Lung (tissue), 12 donors: ENCODE data around the gene RAB4B. TPM values are rescaled to one million over a fixed set of nuclear protein-coding genes. Genes with fewer than 3 reads are reported as not detected.
"Not testable (repeated sequence)": the region's sequence is repeated elsewhere in the genome, so short reads cannot be mapped to it uniquely, and the experiment has no call there.

Experiments
- ATAC-seq: fragments of 200-7000 bp; cut with Tn5 transposase; one replicate; pipeline ENCODE4 v1.9.1; 2020; ENCODE audit warnings: moderate number of reproducible peaks; ENCODE audit not compliant: insufficient read depth, low FRiP score
- DNase-seq, 3 donors: peaks; one replicate each; pipeline ENCODE4 v3.0.0-alpha.2; 2013 to 2017
- H3K27ac ChIP-seq, 2 donors: one replicate each; pipeline ENCODE4 v1.5.1; 2013; ENCODE audit warnings: mild to moderate bottlenecking in 2 of 2, moderate library complexity in 2 of 2, control low read depth in 1 of 2, inconsistent platforms in 1 of 2, low read depth in 1 of 2, low read length in 1 of 2
- H3K27me3 ChIP-seq, 3 donors: one replicate each; pipeline ENCODE4 v1.5.1; 2013; ENCODE audit warnings: low read length in 2 of 3; ENCODE audit not compliant: control insufficient read depth in 3 of 3, insufficient read depth in 3 of 3
- H3K36me3 ChIP-seq, 4 donors: one replicate each; pipeline ENCODE4 v1.5.1; 2013; ENCODE audit warnings: low read length in 4 of 4, mild to moderate bottlenecking in 1 of 4, moderate library complexity in 1 of 4; ENCODE audit not compliant: control insufficient read depth in 4 of 4, insufficient read depth in 4 of 4
- H3K4me1 ChIP-seq, 5 donors: one replicate each; pipeline ENCODE4 v1.5.1; 2013; ENCODE audit warnings: low read length in 5 of 5, mild to moderate bottlenecking in 2 of 5, moderate library complexity in 1 of 5; ENCODE audit not compliant: control insufficient read depth in 5 of 5, insufficient read depth in 5 of 5
- H3K4me3 ChIP-seq: one replicate; pipeline ENCODE4 v1.5.1; 2013; ENCODE audit warnings: mild to moderate bottlenecking, control low read depth, moderate library complexity
- H3K9ac ChIP-seq, 2 donors: one replicate each; pipeline ENCODE4 v1.5.1; 2013; ENCODE audit warnings: low read length in 2 of 2, control low read depth in 1 of 2; ENCODE audit not compliant: insufficient read depth in 1 of 2
- H3K9me3 ChIP-seq, 4 donors: one replicate each; pipeline ENCODE4 v1.5.1; 2013; ENCODE audit warnings: low read length in 3 of 4, mild to moderate bottlenecking in 1 of 4, moderate library complexity in 1 of 4; ENCODE audit not compliant: control insufficient read depth in 4 of 4, insufficient read depth in 3 of 4
- WGBS, 2 donors: extraction: QIAGEN DNeasy Blood & Tissue Kit; methylation state at CpG; one replicate each; pipeline ENCODE4 v1.1.7; 2013; 5-methylcytosine and 5-hydroxymethylcytosine counted together
- polyA plus RNA-seq, 2 donors: library from polyadenylated mRNA; stranded (reverse); fragments of 200-250 nt; gene quantifications; one replicate each; pipeline ENCODE4 v1.2.1, GENCODE V29; 2013
- total RNA-seq, 2 donors: library from RNA; depleted of rRNA in 1 of 2; stranded (reverse); fragments of >200 nt in 1 of 2; gene quantifications; one replicate each; pipeline ENCODE4 v1.2.1, GENCODE V29; 2014 to 2021
- TF ChIP-seq, protein P1 (sequence below): IDR thresholded peaks from 2 replicates; pipeline ENCODE4 v1.5.1; 2012; ENCODE audit warnings: mild to moderate bottlenecking; ENCODE audit errors: control extremely low read depth, extremely low read depth
- donor health status: control.
- donor health status: control.
- donor health status: Bipolar disorder and iron deficiency.
- donor health status: healthy.
- donor health status: DM: yes; HTN: yes; CAD: no.

Gene RAB4B
- total and polyA plus RNA-seq, 4 donors, result 11.5 to 90.9 (median 75.8) TPM

DNA sequence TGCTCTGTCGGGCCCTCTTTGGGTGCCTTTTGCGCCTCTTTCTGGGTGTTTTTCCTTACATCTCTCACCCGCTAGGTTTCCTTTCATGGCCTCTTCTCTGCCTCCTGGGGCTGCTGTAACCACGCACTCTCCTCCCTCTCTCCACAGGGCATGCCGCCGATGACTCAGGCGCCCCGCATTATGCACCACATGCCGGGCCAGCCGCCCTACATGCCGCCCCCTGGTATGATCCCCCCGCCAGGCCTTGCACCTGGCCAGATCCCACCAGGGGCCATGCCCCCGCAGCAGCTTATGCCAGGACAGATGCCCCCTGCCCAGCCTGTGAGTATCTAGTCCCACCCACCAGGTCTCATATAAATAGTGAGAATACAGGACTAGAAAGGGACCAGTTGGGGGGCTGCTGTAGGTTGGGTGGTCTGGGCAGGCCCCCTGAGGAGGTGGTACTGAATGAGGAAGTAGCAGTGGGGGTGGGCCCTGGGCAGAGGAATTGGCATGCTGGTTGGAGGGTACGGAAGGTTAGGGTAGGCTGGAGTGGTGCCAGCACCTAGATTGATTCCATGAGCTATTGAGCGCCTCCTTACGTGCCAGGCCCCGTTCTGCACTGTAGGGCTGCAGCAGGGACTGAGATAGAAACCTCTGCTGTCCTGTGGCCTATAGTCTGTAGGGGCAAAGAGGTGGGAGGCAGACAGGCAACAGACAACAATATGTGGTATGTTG is 15.1 kb upstream of the RAB4B start:
- H3K4me3 ChIP-seq, result no peak overlapping the region
- H3K9ac ChIP-seq, result no peak overlapping the region
- H3K27me3 ChIP-seq, result no peaks in the 10 kb centered on the region
- no peaks in the 10 kb centered on the region for H3K9me3 ChIP-seq
- TF ChIP-seq, protein P1, sequence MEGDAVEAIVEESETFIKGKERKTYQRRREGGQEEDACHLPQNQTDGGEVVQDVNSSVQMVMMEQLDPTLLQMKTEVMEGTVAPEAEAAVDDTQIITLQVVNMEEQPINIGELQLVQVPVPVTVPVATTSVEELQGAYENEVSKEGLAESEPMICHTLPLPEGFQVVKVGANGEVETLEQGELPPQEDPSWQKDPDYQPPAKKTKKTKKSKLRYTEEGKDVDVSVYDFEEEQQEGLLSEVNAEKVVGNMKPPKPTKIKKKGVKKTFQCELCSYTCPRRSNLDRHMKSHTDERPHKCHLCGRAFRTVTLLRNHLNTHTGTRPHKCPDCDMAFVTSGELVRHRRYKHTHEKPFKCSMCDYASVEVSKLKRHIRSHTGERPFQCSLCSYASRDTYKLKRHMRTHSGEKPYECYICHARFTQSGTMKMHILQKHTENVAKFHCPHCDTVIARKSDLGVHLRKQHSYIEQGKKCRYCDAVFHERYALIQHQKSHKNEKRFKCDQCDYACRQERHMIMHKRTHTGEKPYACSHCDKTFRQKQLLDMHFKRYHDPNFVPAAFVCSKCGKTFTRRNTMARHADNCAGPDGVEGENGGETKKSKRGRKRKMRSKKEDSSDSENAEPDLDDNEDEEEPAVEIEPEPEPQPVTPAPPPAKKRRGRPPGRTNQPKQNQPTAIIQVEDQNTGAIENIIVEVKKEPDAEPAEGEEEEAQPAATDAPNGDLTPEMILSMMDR, result no peak
- no peaks in the 10 kb centered on the region for H3K4me1 ChIP-seq
- no peak overlapping the region for H3K27ac ChIP-seq
- ATAC-seq, result no peak
- WGBS, 2 donors, result 91 to 92% methylated on average over 17 of the region's 17 CpGs
- peaks cover 51 to 71% (median 56%) of the 10 kb centered on the region in 4 donors for H3K36me3 ChIP-seq
- no peak for DNase-seq

DNA sequence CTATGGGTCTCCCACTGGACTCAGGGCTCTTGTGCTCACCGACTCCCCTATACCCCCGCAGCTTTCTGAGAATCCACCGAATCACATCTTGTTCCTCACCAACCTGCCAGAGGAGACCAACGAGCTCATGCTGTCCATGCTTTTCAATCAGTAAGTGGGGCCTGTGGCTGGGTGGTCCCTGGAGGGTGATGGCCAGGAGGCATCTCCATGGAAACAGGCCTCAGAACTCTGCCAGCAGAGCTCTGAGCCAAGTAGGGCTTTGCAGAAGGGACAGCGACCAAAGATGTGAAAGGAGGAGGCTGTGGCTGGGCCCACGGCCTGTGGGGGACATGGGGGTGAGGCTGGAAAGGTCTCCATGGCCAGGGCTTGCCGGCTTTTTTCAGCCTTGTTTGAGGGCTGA is 14.5 kb upstream of the RAB4B start:
- ATAC-seq, result no peak
- Histone ChIP-seq H3K9me3 (no peaks in the 10 kb centered on the region), H3K36me3 (peaks cover 49 to 68% (median 52%) of the 10 kb centered on the region in 4 donors), H3K4me3 (no peak overlapping the region), H3K4me1 (no peaks in the 10 kb centered on the region), H3K9ac (no peak overlapping the region), H3K27me3 (no peaks in the 10 kb centered on the region), H3K27ac (no peak overlapping the region)
- DNase-seq, result no peak
- WGBS, 2 donors, result 90 to 95% methylated on average over 7 of the region's 7 CpGs
- TF ChIP-seq, protein P1, result no peak

GRCh38 chr19:40763963-40764362 is 14.1 kb upstream of the RAB4B start:
- no peaks in the 10 kb centered on the region for H3K27me3 ChIP-seq
- peaks cover 48 to 67% (median 52%) of the 10 kb centered on the region in 4 donors for H3K36me3 ChIP-seq
- WGBS, 2 donors, result 88 to 93% methylated on average over 10 of the region's 10 CpGs
- ATAC-seq (no peak), DNase-seq (no peak)
- no peak overlapping the region for H3K4me3 ChIP-seq
- H3K27ac ChIP-seq, result no peak overlapping the region
- no peak overlapping the region for H3K9ac ChIP-seq
- H3K4me1 ChIP-seq, result no peaks in the 10 kb centered on the region
- TF ChIP-seq, protein P1, result no peak
- H3K9me3 ChIP-seq, result no peaks in the 10 kb centered on the region

DNA sequence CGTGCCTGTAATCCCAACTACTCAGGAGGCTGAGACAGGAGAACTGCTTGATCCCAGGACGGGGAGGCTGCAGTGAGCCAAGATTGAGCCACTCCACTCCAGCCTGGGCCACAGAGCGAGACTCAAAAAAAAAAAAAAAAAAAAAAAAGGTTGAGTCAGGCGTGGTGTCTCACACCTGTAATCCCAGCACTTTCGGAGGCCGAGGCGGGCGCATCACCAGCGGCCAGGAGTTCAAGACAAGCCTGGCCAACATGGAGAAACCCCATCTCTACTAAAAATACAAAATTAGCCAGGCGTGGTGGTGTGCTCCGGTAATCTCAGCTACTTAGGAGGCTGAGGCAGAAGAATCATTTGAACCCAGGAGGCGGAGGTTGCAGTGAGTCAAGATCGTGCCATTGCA is 11.7 kb upstream of the RAB4B start:
- not testable (repeated sequence) for H3K9ac ChIP-seq, H3K27ac ChIP-seq, DNase-seq, H3K9me3 ChIP-seq, ATAC-seq, H3K27me3 ChIP-seq, H3K4me3 ChIP-seq, H3K4me1 ChIP-seq
- H3K36me3 ChIP-seq, result peaks cover 31 to 50% (median 36%) of the 10 kb centered on the region in 4 donors
- 98% methylated on average over 13 of the region's 13 CpGs for WGBS, 2 donors
